GM12801 (cell line): Measurements from ENCODE around the gene RPL36.

Source experiments
- CTCF ChIP-seq: IDR thresholded peaks from one replicate; pipeline ENCODE4 v1.5.1; 2011; ENCODE audit warnings: control low read depth; ENCODE audit not compliant: insufficient read length; ENCODE audit errors: extremely low read depth

The RPL36 gene

DNA sequence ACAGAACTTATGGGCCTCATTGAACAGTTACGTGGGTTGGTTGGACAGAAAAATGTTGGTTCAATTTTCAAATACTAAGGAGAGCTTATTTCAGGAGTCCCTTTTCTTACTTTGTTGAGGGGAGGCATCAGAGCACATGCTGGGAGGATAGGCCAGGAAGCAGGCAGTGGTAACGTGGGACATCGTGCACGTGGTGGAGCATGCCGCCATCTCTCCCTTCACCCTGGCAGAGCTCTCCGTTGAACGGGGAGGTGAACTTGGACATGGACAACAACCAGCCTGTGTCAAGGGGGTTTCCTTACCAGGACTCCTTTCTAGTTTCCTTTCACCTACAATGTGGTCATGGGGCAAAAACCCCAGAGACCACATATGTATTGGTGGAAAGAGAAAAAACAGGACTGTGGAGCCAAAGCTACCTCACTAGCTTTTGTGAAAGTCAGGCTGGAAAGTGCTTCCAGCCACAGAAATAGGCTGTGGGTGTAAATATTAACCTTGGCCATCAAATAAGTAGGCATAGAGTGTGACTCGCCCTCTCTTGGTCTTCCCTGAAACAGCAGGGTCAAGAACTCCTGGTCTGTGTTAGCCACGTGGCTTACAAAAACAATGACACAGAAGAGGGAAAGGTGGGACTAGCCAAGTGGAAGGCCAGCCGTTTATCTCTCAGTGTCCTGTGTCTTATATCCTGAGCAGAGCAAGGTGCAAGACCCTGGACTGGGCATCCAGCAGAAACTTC is 24.1 kb upstream of the RPL36 start:
- TF ChIP-seq CTCF = no peak

DNA sequence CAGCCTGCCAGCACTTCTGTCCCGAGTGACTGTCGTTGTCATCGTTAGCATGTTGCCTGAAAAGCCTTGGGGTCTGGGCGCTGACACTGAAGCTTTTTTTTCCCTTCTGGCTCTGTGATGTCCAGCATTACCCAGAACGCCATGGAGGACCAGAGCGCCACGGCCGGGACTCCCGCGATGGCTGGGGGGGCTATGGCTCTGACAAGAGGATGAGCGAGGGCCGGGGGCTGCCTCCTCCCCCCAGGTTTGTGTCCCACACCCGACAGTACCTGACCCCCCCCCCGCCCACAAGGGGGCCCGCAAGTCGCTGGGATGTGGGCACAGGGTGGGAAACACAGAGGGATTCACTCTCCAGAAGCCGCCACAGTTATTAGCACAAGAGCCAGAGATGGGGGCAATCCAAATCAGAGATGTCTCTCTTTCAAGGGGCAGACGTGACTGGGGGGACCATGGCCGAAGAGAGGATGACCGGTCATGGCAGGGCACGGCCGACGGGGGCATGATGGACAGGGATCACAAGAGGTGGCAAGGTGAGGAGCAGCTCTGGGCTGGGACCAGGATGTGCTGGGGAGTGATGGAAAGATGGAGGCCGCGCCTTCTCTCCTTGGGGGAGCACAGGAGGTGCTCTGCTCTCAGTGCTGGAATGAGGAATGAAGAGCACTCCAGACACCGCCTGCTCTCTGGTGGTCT is 23.0 kb upstream of the RPL36 start:
- TF ChIP-seq CTCF = no peak

- no peak for TF ChIP-seq CTCF
These were observed 22.3 kb upstream of the RPL36 start for GRCh38 chr19:5667751-5668271.

DNA sequence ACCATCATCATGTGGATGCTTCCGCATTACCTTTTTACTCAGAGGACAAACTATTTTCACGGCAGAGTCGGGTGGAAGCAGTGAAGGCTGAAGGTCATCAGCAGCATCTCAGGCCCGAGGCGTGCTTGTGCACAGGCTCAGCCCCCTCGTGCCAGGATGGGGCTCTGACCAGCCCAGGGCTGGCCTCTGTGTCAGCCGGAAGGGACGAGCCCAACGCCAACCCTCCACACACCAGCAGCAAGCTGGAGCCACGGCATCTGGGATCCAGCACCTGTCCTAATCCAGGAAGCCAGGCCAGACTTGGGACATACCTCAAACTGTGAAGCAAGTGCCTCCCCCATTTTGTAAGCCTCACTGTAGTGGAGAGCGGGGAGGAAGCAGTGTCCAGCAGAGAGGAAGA is 20.9 kb upstream of the RPL36 start:
- TF ChIP-seq CTCF = no peak

- TF ChIP-seq CTCF = no peak
These were observed 18.5 kb upstream of the RPL36 start for GRCh38 chr19:5671600-5671999.

- TF ChIP-seq CTCF = no peak
These were observed 17.2 kb upstream of the RPL36 start for GRCh38 chr19:5672708-5673459.

- TF ChIP-seq CTCF = no peak
These were observed 16.3 kb upstream of the RPL36 start for GRCh38 chr19:5673752-5674151.
